SK-N-SH treated with all-trans-retinoic acid at 6 μM for 48 hours (cell line): Measurements from ENCODE around the gene WIPI1.

Experiments used
- ARNTL ChIP-seq: fragments of 450-650 bp; formaldehyde crosslinking; IDR thresholded peaks from 2 replicates; pipeline ENCODE4 v1.5.0; 2020; ENCODE audit warnings: low read depth, mild to moderate bottlenecking, moderate library complexity, borderline replicate concordance
- BACH2 ChIP-seq: fragments of 250-450 bp; sonication (Bioruptor Pico); IDR thresholded peaks from 2 replicates; pipeline ENCODE4 v1.9.0; 2021; ENCODE audit warnings: mild to moderate bottlenecking, borderline replicate concordance
- OSR1 ChIP-seq: fragments of 250-450 bp; sonication (Bioruptor Pico); IDR thresholded peaks from 2 replicates; pipeline ENCODE4 v1.8.0; 2022; ENCODE audit warnings: moderate library complexity, mild to moderate bottlenecking, inconsistent platforms
- ZC3H10 ChIP-seq: fragments of 250-450 bp; sonication (Bioruptor Pico); IDR thresholded peaks from 2 replicates; pipeline ENCODE4 v1.5.1; 2021; ENCODE audit warnings: mild to moderate bottlenecking, moderate library complexity
- ZNF8 ChIP-seq: fragments of 450-650 bp; formaldehyde crosslinking; IDR thresholded peaks from 2 replicates; pipeline ENCODE4 v1.5.0; 2020; ENCODE audit warnings: mild to moderate bottlenecking, moderate library complexity
- TF ChIP-seq, protein P1 (sequence below): fragments of 250-450 bp; sonication (Bioruptor Pico); IDR thresholded peaks from 2 replicates; pipeline ENCODE4 v1.8.0; 2020; ENCODE audit warnings: mild to moderate bottlenecking, moderate library complexity, borderline replicate concordance

DNA sequence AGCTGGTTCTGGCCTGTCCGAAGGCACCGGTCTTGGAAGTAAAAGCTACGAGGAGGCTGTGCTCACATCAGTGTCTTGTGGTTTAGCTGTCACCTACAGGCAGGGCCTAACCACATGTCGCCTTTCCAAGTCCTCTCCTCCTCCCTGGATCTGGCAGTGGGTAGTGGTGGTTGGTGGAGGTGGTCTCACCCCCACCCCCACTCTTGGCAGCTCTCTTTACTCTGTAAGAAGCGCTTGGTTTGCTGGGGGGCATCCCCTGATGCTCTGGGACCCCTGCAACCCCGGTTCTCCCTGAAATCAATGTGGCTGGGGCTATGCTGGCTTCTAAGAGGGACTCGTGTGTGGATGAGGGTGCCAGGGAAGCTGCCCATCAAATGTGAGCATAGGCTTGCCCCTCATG is 68.3 kb downstream of the WIPI1 start:
- TF ChIP-seq BACH2: no peak
- no peak for TF ChIP-seq ZNF8
- no peak for TF ChIP-seq ARNTL (CRISPR knock-in tag)
- TF ChIP-seq OSR1: no peak
- TF ChIP-seq, protein P1, sequence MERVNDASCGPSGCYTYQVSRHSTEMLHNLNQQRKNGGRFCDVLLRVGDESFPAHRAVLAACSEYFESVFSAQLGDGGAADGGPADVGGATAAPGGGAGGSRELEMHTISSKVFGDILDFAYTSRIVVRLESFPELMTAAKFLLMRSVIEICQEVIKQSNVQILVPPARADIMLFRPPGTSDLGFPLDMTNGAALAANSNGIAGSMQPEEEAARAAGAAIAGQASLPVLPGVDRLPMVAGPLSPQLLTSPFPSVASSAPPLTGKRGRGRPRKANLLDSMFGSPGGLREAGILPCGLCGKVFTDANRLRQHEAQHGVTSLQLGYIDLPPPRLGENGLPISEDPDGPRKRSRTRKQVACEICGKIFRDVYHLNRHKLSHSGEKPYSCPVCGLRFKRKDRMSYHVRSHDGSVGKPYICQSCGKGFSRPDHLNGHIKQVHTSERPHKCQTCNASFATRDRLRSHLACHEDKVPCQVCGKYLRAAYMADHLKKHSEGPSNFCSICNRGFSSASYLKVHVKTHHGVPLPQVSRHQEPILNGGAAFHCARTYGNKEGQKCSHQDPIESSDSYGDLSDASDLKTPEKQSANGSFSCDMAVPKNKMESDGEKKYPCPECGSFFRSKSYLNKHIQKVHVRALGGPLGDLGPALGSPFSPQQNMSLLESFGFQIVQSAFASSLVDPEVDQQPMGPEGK: no peak
- TF ChIP-seq ZC3H10 (CRISPR knock-in tag): no peak
